HG03439 (cell line): ENCODE results near the gene LGALS9B.
"Not testable (repeated sequence)": the region's sequence is repeated elsewhere in the genome, so short reads cannot be mapped to it uniquely, and the experiment has no call there.

Source experiments
- ATAC-seq: cut with Tn5 transposase; IDR thresholded peaks from one replicate; pipeline ENCODE4 v1.9.1; 2021; ENCODE audit warnings: mild to moderate bottlenecking, moderate library complexity; ENCODE audit not compliant: unreplicated experiment

Gene LGALS9B

DNA sequence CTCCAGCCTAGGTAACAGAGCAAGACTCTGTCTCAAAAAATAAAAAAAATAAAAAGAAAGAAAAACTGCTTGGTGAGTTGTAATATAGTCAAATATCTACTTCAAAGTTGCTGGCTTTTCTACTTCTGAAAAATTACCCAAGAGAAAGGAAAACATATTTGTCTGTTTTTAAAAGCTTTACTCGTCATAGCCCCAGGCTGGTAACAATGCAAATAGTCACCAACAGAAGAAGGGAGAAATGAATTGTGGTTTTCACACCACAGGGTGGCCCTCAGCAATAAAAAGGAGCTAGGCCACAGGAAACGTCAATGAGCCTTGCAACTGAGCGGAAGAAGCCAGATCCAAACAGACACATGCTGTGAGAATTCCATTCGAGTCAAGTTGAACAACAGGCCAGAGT, 1.8 kb upstream of the LGALS9B start:
- not testable (repeated sequence) for ATAC-seq

DNA sequence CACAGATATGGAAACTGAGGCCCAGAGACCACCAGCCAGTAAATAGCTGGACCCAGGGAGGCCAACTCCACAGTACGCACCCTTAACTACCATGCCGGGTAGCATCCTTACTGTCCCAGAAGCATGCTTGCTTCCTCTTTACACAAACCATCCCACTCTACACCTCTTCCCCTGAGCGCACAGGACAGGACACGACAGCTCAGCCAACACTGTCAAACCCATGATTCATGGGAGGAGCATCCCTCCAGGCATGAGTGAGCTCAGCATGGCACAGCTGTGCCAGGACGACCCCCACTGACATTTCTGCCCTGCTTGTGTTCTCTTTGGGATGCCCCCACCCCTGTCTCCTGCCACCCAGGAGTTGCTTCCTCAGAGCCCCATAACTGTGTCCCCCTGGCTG, 340 bp downstream of the LGALS9B start:
- ATAC-seq = not testable (repeated sequence)

DNA sequence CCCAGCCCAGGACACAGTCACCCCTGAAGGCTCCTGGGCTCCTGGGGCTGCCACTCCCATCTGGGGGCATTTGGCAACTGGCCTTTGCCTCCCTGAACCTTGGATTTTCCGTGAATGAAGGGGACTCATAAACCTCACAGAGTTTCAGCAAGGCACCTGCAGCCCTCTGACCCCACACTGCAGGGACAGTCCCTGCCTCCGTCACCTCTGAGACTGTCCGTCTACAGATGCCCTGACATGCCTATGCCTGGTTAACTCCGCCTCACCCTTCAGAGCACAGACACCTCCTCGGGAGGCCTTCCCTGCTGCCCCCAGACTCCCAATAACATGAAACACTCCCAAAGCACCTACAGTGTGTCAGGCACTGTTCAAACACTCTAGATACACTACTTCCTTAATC, 786 bp downstream of the LGALS9B start:
- ATAC-seq = not testable (repeated sequence)

DNA sequence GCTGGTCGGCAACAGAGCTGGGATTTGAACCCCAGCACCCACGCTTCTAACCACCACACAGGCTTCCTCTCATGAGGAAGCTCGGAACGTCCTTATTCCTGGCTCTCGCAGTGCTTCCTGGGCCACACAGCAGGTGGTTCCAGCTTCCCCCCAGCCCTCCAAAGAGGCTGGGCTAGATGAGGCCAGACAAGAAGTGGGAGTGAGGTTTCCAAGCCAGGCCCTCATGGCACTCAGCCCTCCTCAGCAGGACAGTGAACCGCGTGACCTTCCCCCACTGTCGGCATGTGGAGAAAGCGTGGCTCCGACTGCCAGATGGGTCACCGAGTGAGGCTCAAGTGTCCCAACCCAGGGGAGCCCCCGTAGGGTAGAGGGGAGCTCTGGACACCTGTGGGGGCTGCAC, 1.8 kb downstream of the LGALS9B start:
- ATAC-seq = not testable (repeated sequence)

DNA sequence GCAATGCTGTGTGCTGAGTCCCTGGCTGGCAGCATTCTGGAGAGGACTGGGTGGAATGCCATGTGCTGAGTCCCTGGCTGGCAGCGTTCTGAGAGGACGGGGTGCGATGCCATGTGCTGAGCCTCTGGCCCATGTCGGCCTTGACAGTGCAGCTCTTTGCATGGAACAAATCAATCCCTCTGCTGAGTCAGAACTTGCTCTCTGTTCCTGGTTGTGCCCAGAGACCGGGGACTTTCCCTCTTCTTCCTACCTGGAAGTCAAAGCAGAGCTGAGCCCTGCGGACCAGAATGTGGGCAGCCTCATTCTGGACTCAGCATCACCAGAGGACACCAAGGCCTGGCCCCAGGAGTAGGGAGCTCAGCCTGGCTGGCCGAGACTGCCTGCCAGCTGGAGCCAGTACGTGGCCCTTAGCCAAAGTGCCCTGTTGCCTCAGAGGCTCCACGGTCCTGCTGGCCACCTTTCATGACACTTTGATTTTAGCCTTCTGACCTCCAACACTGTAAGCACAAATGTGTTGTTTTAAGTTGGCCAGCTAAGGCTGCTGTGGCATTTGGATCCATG, 2.4 kb downstream of the LGALS9B start:
- not testable (repeated sequence) for ATAC-seq

DNA sequence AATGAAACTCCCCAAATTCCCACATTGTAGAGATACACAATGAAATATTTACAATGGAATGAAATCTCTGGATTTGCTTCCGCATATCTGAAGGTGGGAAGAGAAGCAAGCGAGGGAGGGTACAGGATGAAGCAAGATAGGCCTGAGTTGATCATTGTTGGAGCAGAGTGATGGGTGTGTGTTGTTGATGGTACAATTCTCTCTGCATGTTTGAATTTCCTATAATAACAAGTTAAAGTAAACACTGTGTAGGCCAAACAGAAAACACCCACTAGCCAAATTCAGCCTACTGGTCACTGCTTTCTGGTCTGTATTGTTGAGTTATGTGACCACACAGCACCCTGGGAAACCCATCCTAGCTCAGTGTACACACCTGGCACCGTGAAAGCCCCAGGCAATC, 5.2 kb downstream of the LGALS9B start:
- ATAC-seq = not testable (repeated sequence)

DNA sequence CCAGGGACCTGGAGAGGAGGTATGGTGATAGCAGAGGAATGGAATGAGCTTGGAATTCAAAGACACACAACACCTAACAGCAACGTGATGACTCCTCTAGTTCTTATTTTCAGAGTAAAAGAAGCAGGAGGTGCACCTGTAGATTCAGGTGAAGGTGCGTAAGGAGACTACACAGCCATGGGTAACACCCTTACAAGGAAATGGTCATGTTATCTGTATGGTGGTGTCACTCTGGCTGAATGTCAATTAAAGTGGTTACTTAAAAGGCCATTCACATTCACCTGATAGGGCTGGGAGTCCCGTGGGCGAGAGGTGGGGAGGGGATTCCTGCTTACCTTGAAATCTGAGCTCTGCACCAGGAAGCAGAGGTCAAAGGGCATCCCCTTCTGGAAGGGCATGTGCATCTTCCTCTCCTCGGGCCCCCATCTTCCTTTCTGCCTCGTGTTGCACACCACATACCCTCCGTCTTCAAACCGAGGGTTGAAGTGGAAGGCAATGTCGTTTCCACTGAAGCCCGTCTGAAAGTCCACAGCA, 9.4 kb downstream of the LGALS9B start:
- ATAC-seq = not testable (repeated sequence)

DNA sequence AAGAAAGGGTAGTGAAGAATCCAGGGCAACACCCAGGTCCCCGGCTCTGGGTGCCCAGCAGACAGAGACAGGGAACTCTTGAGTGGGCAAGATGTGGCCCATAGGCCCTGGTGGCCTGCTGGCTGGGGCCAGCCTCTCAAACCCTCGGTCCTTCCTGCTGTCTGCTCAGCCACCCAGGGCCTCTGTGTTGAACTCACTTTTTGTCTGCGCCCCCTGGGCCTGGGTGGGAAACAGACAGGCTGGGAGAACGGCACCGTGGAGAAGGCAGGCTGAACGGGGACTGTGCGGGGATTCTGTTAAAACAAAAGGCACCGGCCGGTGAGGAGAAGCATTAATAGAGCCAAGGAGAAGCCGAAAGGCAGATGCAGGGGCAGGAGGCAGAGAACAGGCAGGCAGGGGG, 12.2 kb downstream of the LGALS9B start:
- ATAC-seq = not testable (repeated sequence)

DNA sequence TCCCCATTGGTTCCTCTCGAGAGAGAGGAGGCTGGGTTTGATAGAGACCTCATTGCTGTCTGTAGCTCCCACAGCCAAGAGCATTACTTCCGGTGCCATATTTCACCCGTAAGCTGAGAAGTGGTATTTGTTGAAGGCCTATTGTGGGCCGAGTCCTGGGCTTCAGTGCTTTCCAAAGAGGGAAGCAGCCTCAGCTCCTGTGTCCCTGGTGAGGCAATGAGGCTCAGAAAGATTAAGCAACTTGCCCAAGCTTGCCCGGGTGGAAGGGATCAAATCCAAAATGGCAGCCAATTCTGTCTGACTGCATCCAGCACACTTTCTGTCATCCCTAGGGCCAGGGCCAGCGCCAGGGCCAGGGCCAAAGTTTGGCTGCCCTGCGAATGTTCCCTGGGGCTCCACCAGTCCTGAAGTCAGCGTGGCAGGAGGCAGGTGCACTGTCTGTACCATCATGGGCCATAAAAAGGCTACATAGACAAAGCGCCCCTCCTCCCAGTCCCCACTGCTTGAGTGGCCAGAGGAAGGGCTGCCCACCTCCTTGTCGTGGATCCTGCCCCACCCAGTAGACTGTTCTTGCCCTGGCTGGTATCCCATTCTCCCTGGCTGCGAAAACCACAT, 13.4 kb downstream of the LGALS9B start:
- ATAC-seq = not testable (repeated sequence)

DNA sequence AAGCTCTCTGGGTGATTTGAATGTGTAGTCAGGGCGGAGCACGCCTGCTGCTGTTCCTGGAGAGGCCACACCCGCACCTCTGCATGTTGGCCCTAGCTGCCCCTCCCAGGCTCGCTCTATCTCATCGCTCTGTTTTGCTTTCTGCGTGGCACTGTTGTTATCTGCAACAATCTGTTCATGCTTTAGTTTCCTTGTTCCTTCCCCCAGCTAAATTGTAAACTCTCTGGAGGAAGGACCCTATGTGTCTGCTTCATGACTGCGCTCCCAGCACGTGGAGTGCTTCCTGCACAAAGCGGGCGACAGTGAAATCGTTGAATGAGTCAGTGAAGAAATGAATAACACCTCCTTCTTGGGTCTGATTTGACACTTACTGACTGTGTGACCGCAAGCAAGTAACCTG, 16.5 kb downstream of the LGALS9B start:
- ATAC-seq = not testable (repeated sequence)

DNA sequence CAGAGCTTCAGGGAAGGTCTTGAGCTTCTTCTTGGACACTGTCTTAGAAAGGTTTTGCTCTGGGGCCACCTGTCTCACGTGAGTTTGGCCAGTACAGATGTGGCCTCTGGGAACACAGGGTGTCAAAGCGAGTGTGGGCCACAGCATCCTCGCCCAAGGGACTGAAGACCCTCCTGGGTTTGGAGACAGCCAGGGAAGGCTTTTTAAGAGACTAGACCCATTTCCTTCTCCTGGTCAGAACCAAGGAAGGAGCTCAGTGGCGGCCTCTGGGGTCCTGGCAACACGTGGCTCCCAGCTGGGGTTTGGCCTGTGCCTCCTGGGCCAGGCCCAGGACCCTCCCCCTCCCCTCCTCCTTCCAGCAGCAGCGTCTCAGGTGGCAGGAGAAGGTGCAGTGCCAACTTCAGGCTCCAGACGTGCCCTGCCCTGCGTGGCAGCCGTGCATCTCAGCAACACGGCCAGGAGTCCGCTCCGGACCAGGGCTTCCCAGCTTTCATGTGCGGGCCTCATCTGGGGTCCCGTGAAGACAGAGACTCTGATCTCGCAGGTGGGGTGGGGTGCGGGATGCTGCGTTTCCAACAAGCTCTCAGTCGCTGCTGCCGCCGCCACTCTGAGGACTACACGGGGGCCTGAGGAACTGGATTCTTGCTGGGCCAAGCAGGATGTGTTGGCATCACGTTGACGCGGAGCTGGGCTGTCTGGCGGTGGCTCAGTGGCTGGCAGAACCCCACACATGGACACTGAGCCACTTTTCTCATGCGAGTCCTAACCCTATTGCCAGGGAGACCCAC, 19.6 kb downstream of the LGALS9B start:
- ATAC-seq = not testable (repeated sequence)

DNA sequence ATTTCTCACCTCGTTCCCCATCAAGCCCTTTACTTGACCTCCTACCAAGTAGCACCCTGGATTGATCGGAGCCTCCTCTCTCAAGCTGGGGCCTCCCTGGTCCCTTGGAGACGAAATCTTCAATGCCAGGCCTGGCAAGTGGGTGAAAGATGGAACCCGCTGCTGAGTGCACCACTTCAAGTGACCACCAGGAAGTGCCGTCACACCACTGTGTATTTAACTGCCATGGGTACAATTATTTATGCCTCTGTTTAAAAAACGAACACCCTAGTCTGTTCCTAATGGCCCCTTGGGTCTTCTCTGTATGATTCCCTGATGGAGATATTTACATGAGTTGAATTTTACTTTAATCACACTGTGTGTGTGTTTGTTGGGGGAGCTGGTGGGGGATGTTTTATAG, 20.4 kb downstream of the LGALS9B start:
- not testable (repeated sequence) for ATAC-seq

DNA sequence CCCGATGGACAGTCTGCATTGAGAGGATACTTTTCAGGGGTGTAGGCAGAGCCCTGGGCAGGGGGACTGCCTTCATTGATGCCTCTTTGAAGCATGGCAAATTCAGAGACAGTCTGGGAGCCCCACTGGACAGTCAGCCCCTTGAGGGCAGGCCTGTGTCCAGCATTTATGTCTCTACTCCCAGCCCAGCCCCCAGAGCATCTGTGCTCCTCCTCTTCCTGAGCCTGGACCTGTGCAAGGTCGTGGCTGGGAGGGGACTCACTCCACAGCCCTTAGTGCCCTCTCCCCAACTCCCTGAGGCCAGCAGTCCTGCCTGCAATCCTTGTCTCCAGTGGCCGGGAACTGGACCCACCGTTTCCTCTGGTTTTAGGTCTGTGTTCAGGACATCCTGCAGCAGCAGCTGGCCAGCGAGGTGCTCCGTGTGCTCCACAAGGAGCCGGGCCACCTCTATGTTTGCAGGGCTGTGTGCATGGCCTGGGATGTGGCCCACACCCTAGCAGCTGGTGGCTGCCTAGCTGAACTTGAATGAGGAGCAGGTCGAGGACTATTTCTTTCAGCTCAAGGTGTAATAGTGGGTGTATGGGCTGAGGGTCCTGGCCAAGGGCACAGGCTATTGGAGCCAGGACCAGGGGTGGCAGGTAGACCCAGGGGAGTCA, 22.6 kb downstream of the LGALS9B start:
- not testable (repeated sequence) for ATAC-seq

DNA sequence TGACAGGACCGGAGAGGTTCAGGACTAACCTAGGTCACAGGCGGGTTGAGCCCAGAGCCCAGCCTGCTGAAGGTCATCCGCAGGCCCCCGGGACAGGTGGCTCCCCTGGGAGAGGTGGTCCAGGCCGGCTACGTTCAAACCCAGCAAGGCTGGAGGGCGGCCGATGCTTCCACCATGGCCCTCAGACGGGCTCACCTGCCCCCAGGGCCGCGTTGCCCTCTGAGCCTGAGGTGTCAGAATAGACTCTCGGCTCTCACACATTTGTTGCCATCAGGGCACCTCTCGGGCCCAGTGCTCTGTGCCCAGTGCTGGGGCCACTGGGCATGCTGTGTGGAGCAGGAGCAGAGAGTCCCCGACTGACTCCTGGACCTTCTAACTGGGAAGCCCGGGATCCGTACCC, 23.2 kb downstream of the LGALS9B start:
- ATAC-seq = not testable (repeated sequence)

DNA sequence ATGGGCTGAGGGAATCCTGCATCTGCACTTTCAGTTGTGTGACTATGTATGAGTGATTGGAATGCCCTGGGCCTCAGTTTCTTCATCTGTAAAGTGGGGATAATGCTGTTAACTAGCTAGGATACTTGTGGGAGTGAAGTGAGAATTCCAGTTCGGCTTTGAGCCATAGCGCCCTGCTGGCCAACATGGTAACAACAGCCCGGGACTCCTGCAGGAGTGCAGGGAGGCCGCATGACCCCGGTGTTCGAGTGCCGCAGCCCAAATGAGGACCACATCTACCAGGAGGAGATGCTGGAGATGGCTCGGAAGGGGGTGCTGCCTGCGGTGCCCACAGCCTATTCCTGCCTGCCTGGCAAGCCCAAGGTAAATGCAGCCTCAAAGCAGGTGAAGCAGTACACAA, 23.7 kb downstream of the LGALS9B start:
- not testable (repeated sequence) for ATAC-seq

DNA sequence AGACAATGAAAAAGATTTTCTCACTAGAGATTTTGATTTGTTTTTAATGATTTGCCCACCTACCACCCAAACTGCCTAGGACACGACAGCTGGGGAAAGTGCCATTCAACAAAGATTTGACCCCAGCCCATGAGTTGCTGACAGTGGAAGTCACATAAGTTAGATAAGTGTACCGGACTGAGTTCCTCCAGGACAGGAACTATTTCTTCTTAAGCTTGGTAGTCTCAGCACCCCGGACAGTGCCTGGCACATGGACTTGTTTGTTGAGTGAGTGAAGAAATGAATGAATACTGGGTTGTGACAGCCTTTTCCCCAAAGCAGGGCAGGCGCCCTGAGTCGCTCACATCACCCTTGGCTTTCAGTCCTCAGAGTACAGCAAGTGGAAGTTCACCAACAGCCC, 26.7 kb downstream of the LGALS9B start:
- ATAC-seq = not testable (repeated sequence)

DNA sequence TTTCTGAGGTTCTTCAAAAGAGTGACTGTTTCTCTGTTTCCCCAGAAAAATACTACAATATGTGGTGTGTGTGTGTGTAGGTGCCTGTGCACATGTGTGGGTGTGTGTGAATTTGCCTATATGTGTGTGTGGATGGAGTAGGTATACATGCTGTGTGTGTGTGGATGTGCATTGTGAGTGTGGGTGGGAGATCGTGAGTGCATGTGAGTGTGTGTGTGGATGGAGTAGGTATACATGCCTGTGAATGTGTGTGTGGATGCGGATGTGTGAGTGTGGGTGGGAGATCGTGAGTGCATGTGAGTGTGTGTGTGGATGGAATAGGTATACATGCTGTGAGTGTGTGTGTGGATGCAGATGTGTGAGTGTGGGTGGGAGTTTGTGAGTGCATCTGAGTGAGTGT, 32.2 kb downstream of the LGALS9B start:
- not testable (repeated sequence) for ATAC-seq

DNA sequence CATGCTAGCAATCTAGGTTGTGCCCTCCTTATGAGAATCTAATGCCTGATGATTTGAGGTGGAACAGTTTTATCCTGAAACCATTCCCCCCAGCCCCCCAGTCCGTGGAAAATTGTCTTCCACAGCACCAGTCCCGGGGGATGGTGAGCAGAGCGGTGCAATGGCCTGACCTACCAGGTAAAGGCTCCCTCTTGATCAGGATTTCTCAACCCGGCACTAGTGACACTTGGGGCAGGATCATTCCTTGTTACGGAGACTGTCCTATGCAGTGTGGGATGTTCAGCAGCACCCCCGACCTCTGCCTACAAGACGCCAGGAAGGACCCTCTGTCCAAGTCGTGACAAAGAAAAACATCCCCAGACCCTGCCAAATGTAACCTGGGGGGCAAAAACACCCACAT, 34.0 kb downstream of the LGALS9B start:
- not testable (repeated sequence) for ATAC-seq

DNA sequence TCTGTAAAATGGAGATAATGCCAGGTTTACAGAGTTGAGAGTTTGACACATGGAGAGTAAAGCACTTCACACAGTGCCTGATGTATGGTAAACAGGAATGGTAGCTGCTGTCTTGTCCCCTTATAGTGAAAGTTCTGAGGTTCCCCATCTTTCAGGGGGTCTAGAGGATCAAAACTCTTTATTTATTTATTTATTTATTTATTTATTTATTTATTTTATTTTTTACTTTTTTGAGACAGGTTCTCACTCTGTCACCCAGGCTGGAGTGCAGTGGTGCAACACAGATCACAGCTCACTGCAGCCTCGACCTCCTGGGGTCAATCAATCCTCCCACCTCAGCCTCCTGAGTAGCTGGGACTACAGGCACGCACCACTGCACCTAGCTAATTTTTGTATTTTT, 40.1 kb downstream of the LGALS9B start:
- not testable (repeated sequence) for ATAC-seq

DNA sequence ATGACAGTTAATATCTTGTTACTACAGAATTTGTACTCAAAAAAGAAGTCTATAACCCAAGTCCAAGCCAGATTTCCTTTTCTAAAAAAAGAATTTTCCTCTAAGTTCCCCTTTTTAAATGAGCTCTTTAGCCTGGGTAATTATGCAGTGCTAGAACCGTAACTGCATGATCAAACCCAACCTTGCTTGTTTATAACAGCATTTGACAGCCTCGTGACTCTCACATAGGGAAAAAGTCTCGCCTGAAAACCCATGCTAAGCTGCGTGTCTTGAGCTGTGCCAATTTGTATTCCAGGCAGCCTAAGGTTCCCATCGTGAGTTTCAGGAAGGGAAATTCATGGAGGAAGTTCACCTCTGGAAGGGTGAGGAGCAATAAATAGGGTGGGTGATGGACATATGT, 44.5 kb downstream of the LGALS9B start:
- not testable (repeated sequence) for ATAC-seq

DNA sequence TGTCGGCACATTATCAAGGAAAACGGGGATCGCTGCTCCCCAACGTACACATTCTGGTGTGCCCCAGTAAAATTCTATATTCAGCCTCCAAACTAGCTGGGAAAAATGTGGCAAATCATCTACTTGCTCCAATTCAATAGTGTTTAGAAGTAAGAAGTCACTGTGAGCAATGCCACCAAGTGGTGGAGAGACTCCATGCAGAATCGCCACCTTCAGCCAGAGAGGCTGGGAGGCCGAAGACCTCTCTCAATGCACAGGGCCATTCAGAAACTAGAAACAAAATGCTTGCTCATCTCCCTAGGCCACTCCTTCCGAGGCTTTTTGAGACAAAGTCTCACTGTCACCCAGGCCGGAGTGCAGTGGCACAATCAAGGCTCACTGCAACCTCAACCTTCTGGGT, 48.5 kb downstream of the LGALS9B start:
- not testable (repeated sequence) for ATAC-seq
